Measurements from ENCODE around the gene CYB5D1.
"Not testable (repeated sequence)": the region's sequence is repeated elsewhere in the genome, so short reads cannot be mapped to it uniquely, and the experiment has no call there.

Gene CYB5D1

DNA sequence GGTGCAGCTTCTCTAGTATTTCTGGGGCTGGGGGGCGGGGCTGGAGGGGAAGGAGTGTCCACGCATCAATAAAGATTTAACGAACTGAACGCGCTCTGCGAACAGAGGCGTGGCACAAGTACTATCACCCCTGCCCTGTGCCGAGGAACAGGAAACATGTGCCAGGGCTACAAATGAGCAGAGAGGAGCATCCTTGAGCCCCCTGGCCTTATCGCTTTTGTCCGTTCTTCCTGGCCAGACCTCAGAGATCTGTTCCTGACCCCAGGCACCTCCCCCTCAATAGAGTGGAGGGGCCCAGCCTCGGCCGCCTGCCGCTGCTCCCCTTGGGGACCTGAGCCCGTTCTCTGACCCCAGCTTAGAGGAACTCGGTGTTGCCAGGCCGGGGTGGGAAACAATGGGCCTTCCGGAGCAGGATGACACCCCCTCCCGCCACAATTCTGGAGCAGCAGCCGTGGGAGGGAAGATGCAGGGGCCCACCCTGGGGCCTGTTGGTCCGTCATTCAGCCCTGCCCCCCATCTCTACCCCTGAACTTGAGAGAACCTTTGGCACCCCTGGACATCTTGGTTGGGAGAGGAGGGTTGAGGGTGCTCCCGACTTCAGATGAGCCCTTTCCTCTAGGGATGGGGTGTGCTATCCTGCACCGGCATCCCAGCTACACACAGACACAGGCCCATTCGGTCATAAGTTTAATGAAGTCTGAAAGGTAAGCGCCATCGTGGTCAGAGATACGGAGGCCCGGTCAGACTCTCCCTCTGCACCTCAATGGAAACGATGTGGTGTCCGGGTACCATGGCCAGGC lies 1.6 kb upstream of the CYB5D1 start:
- DNase-seq (ENCODE audit: low read depth in 2 of 2), result no peak

DNA sequence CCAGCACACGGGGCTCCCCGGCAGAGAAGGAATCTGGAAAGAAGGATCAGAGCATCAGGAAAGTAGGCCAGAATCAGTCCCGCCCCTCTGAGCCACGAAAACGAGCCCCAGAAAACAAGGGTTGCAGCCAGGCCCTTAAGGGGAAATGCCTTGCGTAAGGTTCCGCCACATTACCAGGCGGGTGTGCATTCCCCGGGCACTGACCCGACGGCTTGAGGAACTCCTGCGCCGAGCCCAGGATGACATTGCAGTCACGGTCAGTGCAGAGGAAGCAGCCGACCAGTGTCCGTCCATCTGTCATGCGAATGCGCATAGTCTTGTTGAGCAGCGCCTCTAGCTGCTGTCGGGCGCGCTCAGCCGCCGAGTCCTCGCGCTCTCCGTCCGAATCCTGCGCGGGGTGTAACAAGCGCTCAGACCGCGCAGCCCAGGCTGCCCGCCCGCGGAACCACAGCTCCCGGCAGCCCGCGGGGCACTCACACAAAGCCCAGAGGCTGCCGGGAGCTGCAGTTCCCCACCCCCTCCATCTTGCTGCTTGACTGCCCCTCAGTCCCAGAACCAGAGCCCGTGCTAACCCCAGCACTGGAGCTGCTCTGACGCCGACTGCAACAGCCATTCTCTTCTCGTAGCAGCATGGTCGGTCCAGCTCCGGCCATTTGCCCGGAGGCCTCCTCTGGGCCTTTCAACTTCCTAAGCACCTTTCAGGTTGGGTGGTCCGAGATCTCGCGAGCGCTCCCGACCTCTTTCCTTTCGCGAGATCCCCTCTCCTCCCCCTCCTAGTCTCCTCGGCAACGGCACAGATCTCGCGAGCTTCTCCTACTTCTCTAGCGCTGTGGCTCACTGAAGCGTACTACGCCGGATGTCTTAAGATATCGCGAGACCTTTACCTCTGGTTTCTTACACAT lies 741 bp upstream of the CYB5D1 start, which contains the start of gene NAA38:
Gene NAA38, minus strand, starts transcription at position 749 of the 902 bp plus-strand sequence. Its CDS starts 96 bp downstream, at position 653.
- peak; percentile 92 to 94 for DNase-seq (ENCODE audit: low read depth in 2 of 2)

DNA sequence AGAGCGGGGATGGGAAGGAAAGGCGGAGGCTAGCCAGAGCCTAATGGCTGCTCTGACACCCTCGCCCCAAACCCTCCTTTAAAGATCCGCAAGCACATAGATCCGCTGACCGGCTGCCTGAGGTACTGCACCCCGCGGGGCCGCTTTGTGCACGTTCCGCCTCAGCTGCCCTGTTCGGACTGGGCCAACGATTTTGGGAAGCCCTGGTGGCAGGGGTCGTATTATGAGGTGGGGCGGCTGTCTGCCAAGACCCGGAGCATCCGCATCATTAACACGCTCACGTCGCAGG lies 663 bp downstream of the CYB5D1 start:
- no peak for DNase-seq (ENCODE audit: low read depth in 2 of 2)

DNA sequence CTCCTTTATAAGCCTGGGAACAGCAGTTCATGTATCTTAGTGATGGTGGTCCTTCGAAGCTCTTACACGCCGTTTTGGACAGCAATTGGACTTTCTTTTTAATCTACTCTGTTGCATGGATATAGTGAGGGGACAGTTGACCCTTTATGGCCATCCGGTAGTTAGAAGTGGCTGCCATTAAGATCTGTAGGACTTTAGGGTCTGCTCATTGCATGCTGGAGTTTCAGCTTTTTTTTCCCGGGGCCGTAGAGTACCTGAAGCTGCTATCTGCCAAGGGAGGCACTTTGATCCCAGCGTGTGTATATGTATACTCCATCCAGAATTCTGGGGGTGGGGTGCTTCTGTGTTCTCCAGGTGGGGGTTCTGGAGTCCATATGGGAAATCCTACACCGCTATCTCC lies 1.2 kb downstream of the CYB5D1 start:
- no peak for DNase-seq (ENCODE audit: low read depth in 2 of 2)

DNA sequence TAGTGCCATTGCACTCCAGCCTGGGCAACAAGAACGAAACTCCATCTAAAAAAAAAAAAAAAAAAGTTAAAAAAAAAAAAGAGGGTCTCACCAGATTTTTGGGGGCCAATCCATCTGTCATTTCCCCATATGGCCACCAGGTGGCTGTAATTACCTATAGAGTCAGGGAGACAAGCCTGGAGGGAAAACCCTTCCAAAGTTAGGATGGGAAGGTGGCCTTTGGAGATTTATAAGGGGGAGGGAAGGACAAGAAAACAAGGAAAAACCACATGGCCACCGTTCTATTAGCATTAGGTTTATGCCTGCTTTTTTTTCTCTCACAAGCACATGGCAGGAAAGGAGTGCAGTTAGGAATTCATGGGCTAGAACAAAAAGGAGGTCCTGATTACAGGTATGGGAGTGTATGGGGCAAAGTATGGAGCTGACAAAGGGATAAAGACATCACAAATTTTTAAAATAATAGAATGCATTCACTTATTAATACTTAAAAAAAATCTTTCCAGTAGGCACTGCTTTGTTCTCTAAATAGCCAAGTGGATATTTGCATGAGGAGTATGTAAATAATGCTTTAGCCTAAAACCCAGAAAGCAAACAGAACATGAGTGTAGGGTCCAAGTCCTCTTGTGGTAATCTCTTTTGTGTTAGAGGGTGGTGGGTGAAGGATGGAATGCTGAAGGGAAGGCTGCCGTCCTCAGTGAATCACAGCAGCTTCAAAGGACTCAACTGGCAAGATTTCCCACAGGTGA lies 5.1 kb downstream of the CYB5D1 start:
- no peak for DNase-seq (ENCODE audit: low read depth in 2 of 2)

DNA sequence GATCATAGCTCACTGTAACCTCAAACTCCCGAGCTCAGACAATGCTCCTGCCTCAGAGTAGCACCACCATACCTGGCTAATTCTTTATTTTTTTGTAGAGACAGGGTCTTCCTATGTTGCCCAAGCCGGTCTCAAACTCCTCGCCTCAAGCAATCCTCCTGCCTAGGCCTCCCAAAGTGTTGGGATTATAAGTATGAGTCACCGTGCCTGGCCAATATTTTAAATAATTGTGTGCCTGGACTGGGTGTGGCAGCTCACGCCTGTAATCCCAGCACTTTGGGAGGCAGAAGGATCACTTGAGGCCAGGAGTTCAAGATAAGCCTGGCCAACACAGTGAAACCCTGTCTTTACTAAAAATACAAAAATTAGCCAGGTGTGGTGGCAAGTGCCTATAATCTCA lies 6.6 kb downstream of the CYB5D1 start:
- DNase-seq (ENCODE audit: low read depth in 2 of 2), result not testable (repeated sequence)

DNA sequence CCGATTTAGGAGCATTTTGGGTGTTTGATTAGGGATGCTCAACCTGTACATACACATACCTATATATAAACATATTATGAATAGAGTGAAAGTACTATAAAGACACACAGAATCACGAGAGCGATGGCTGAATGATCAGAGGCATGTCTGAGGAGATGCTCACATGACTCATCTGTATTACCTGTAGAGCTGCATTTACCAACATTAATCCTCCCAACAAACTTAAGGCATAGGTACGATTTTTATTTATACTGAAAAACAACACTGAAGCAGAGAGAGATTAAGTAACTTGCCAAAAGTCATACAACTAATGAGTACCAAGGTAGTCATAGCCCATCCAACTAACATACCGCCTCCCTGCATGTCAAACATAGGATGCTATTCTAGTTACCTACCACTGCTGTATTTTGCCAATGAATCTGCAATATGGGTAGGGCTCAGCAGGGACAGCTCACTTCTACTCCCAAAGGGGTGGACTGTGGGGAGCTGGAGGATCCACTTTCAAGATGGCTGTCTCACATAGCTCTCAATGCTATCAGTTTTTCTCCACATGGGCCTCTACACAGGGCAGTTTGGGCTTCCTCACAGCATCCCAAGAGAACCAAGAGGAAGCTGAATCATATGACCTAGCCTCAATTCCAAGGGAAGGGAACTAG lies 7.3 kb downstream of the CYB5D1 start:
- no peak for DNase-seq (ENCODE audit: low read depth in 2 of 2)

DNA sequence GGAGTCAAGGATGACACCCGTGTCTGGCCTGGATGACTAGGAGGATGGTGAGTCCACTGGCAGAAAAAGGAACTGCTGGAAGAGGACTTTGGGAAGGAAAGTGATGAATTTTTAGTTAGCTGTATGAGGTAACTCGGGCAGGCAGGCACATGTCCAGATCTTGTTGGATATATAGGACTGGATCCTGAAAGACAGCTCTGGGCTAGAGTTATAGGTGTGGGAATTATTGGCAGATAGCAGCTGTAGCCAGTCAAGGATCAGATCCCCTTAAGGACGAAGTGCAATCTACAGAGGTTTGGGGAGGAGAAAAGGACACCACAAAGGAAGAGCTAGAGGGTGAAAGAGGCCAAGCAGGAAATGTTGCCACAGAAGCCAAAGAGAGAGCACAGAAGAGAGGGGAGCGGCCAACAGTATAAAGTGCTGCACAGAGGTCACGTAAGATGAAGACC lies 10.1 kb downstream of the CYB5D1 start:
- no peak for DNase-seq (ENCODE audit: low read depth in 2 of 2)

DNA sequence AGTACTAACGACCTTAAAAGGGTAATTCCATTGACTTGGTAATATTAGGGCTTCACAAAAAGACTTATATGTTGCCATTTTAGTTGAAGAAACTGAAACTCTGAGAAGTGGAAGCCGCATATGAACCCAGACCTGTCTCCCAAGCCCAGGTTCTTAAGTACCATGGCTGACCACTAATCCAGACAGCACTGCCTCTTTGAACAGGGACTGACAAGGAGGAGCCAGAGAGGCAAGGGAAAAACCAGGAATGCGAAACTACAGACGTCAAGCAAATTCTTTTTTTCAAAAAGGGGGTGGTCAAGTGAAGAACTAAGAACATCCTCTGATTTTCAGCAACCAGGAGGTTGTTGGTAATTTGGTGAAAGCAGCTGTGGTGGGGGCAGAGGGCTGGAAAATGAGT lies 15.2 kb downstream of the CYB5D1 start:
- no peak for DNase-seq (ENCODE audit: low read depth in 2 of 2)

DNA sequence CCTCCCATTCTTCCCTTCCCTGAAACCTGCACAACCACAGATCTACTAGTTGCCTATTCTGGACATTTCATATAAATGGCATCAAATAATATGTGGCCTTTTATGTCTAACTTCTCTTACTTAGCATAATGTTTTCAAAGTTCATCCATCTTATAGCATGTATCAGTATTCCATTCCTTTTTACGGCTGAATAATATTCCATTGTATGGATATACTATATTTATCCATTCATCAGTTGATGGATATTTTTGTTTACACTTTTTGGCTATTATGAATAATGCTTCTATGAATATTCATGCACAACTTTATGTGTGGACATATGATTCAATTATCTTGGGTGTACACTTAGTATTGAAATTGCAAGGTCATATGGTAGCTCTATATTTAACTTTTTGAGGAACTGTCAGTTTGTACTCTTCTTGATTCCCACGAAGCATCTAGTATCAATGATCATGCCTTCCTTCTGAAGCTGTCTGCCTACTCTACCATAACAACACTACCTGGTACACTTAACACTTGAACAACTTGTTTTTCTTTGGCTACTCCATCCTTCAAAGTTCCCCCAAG lies 18.1 kb downstream of the CYB5D1 start:
- no peak for DNase-seq (ENCODE audit: low read depth in 2 of 2)

DNA sequence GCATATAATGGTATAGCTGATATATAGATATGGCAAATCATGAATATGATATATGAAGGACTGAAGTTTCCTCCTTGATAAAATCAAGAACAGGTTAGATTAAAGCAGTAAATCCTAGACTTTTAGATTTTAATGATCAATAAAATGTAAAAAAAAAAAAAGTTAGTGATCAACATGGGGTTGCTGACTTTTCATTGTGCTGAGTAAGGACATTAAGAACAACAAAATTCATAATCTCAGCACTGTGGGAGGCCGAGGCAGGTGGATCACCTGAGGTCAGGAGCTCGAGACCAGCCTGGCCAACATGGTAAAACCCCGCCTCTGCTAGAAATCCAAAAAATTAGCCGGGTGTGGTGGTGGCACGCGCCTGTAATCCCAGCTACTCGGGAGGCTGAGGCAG lies 20.4 kb downstream of the CYB5D1 start:
- no peak for DNase-seq (ENCODE audit: low read depth in 2 of 2)

DNA sequence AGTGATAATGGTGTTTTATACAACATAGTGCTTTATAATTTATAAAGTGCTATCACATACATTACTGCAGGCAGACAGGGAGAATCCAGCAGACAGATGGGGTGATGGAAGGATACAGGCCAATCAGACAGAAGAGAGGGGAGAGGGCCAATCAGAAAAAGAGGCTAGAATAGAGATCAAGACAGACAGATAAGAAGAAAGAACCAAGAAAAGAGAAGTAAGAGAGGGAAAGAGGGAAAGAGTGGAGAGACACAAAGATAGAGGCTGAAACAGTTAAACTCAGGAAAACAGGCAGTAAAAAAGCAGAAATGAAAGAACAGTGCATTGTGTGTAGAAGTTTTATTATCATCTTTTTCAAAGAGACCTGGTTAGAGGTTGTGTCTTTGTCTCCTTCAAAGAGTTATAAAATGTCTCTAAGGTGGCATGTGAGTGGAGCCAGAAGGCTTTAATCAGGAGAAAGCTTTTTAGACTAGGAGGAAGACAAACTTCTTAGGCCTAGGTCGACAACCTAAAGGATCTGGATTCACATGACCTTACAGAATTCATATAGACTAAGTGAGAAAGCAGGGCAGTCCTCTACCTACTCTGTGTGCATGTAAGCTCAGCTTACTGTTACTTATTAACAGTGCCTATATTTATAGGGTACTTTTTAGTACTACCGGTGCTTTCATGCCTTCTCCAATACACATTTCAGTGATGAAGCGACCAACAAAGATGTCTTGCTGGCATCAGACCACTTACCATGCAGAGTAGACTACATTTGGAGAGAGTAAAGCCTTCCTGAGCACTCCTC lies 22.5 kb downstream of the CYB5D1 start:
- no peak for DNase-seq (ENCODE audit: low read depth in 2 of 2)

DNA sequence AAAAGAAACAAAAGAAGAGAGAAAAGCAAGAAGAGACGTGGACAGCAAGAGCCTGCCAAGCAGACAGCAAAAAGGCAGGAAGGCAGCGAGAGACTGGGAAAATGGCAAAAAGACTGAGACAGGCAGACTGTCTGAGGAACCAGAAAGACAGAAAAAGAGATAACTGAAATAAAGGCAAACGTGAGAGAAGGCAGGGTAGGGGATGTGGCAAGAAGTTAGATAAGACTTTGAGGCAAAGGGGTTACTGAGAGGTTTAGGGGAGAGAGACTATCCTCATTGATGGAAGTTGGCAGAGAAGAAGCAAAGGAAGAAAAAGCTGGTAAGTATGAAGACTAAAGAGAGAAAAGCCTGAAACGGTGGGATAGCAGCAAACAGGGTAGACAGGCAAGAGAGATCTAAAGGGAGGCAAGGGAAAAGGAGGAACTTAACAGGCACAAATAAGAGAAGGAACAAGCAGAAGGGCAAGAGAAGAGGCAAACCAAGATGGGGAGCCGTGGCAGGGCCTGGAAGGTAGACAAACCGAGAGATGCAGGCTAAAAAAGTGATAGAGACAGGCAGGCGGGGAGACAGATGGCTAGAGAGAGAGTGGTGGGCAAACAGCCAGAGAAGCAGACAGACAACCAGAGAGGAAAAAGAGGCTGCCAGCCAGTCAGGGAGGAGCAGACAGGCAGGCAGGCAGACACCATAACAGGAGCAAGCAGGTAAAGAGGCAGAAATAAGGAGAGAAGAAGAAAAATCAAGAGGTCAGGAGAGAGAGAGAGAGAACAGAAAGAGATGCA lies 23.7 kb downstream of the CYB5D1 start:
- DNase-seq (ENCODE audit: low read depth in 2 of 2), result no peak

DNA sequence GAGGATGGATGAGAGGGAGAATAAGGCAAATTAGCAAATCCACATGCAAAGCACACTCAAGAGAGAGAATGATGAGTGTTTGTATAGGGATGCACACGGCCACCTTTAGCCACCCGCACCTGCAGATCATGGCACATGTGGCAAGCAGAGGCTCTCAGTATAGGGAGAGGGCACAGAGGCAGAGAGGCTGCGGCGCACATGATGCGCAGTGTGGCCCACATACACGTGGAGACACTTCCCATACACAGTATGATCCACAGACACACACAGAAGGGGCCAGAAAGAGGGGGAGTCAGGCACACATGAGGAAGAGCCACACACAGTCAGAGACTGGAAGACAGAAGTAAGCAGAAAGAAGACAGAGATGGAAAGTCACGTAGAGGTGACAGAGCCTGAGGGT lies 24.3 kb downstream of the CYB5D1 start:
- DNase-seq (ENCODE audit: low read depth in 2 of 2), result no peak

DNA sequence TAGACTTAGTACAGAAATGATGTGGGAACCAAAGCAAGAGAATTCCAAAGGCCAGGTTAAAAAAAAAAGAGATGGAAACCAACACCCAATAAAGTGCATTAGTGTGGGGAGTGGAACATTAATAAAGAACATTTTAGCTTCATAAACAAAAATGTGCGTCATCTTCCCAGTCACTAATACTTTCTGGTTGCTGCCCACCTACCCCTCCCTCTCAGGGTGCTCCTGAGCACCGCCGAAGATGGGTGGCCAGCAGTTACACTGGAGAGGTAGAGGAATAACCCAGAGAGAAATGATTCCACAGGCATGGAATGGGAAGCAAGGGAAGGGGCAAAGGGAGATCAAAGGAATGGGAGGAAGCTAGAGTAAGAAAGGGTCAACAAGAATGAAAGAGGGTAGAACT lies 24.8 kb downstream of the CYB5D1 start:
- DNase-seq (ENCODE audit: low read depth in 2 of 2), result no peak

DNA sequence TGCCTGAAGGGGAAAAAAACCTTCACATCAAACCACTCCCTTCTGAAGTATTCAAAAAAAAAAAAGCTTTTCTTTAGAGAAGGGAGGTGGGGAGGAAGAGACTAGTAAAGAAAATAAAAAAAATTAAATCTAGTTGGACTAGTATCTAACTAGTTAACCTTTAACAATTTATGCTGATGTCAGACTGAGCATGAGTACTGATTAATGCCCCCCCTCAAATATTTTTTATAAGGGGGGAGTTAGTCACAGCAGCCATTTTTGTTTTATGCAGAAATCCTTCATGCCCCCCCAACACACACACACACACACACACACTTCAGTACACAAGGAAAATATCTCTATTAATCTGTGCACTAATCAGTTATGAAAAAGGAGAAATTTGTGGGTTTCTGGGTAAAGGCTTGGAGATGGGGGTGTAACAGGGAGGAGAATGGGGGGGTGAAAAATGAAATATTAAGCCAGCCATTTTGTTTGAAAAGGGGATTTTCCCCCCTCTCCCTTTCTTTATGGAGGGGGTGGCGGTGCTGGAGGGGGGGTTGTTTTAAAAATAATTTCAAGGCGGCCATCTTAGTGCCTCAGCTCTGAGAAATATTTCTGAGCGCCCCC lies 26.1 kb downstream of the CYB5D1 start:
- peak in 1 of 2 donors; percentile 10 for DNase-seq (ENCODE audit: low read depth in 2 of 2)

DNA sequence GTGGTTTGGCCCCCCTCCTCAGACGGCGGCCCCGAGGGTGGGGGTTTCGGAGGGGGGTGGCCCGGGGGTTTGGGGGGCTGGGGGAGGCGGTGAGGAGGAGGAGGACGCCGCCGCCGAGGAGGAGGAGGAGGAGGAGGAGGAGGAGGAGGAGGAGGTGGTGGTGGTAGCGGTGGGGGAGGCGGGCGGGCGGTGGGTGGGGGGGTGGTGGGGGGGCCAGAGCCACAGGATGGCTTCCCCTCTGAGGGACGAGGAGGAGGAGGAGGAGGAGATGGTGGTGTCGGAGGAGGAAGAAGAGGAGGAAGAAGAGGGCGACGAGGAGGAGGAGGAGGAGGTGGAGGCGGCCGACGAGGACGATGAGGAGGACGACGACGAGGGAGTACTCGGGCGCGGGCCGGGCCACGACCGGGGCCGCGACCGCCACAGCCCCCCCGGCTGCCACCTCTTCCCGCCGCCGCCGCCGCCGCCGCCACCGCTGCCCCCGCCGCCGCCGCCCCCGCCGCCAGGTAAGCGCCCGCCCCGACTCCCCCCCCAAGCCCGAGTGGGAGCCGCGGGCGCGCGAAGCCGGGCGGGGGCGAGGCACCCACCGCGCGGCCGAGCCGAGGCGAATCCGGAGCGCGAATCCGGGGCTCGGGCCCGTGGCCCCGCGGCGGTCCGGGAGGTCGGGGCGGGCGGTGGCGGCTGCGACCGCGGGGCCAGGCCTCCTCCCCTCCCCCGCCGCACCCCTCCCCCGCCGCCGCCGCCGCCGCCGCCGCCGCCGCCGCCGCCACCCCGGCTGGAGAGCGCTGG lies 27.0 kb downstream of the CYB5D1 start:
- DNase-seq (ENCODE audit: low read depth in 2 of 2), result peak in 1 of 2 donors; percentile 68
